ENCODE results near the gene EZR. TPM values are rescaled to one million over a fixed set of nuclear protein-coding genes. Genes with fewer than 3 reads are reported as not detected.

The EZR gene
- total and polyA plus RNA-seq, 9 of the 15 experiments (the other 6 are each of a cell fraction or from before 2014, with no cell fraction given), result 36.5 to 162 (median 104) TPM

- TF ChIP-seq RREB1 (CRISPR knock-in tag; IDR thresholded peaks at IDR 0.05) (0 out of 2 replicates have a peak, but pooled peaks have one; percentile 15), ZMIZ1 (IDR thresholded peaks at IDR 0.05; ENCODE audit: low read depth in 2 of 2, low read length in 2 of 2) (no peak), HNRNPH1 (optimal IDR thresholded peaks at IDR 0.05; ENCODE audit: low read depth, low read length) (no peak), HES1 (IDR thresholded peaks at IDR 0.05; ENCODE audit: low read depth) (peak; percentile 84), AFF4 (CRISPR knock-in tag; IDR thresholded peaks at IDR 0.05) (no peak), DPF2 (IDR thresholded peaks at IDR 0.05) (peak; percentile 98), CBFA2T3 (IDR thresholded peaks at IDR 0.05) (peak; percentile 79), SMARCA5 (IDR thresholded peaks at IDR 0.05) (peak; percentile 85)
Measured at GRCh38 chr6:158854214-158855101, 35.3 kb upstream of the EZR start (continued).
